CD14-positive monocyte (primary cell): ENCODE measurements around the gene ACVR1B. TPM values are rescaled to one million over a fixed set of nuclear protein-coding genes. Genes with fewer than 3 reads are reported as not detected.

ENCODE experiments used
- DNase-seq, 3 donors: peaks; one replicate each; pipeline ENCODE4 v3.0.0-alpha.2; 2011 to 2022
- H2AFZ ChIP-seq: 2 replicates; pipeline ENCODE4 v1.6.0; 2012; ENCODE audit warnings: mild to moderate bottlenecking, low read depth, low read length, inconsistent platforms; ENCODE audit not compliant: insufficient read depth, poor library complexity, severe bottlenecking
- H3K27ac ChIP-seq, 2 donors: 1 replicate in 1 of 2; 2 replicates in 1 of 2; pipeline ENCODE4 v1.5.1; 2012 to 2013; ENCODE audit warnings: low read length in 2 of 2, control low read depth in 1 of 2, inconsistent platforms in 1 of 2, low read depth in 1 of 2, mild to moderate bottlenecking in 1 of 2
- H3K27me3 ChIP-seq, 2 donors: one replicate each; pipeline versions ENCODE4 v1.6.0 to v1.6.1; 2011 to 2013; ENCODE audit warnings: low read length in 2 of 2; ENCODE audit not compliant: control insufficient read depth in 2 of 2, insufficient read depth in 2 of 2
- H3K36me3 ChIP-seq, 2 donors: replicated peaks in 1 of 2; 1 replicate in 1 of 2; 2 replicates in 1 of 2; pipeline versions ENCODE4 v1.5.1 to v1.6.1; 2012 to 2013; ENCODE audit warnings: low read length in 2 of 2, control low read depth in 1 of 2, inconsistent platforms in 1 of 2, mild to moderate bottlenecking in 1 of 2; ENCODE audit not compliant: insufficient read depth in 2 of 2, control insufficient read depth in 1 of 2
- H3K4me1 ChIP-seq, 2 donors: 1 replicate in 1 of 2; 2 replicates in 1 of 2; pipeline versions ENCODE4 v1.5.1 to v1.6.1; 2012 to 2013; ENCODE audit warnings: low read length in 2 of 2, control low read depth in 1 of 2, inconsistent platforms in 1 of 2, mild to moderate bottlenecking in 1 of 2, moderate library complexity in 1 of 2; ENCODE audit not compliant: insufficient read depth in 2 of 2, control insufficient read depth in 1 of 2
- H3K4me2 ChIP-seq: replicated peaks from 2 replicates; pipeline ENCODE3; 2012; ENCODE audit warnings: low read length, moderate library complexity, mild to moderate bottlenecking; ENCODE audit not compliant: poor library complexity, severe bottlenecking; ENCODE audit errors: extremely low read depth
- H3K4me3 ChIP-seq, 3 experiments: fragments of 200-600 bp in 1 of 3; sonication (generic) in 1 of 3; replicated peaks in 1 of 3; 1 replicate in 2 of 3; 2 replicates in 1 of 3; pipeline ENCODE4 v1.5.1; 2011 to 2013; ENCODE audit warnings: low read length in 3 of 3, mild to moderate bottlenecking in 3 of 3, control low read depth in 2 of 3, low read depth in 2 of 3, inconsistent platforms in 1 of 3, moderate library complexity in 1 of 3
- H3K79me2 ChIP-seq: 2 replicates; pipeline ENCODE4 v1.6.0; 2012; ENCODE audit warnings: mild to moderate bottlenecking, control low read depth, inconsistent platforms, low read length, moderate library complexity; ENCODE audit not compliant: insufficient read depth
- H3K9ac ChIP-seq: 2 replicates; pipeline ENCODE4 v1.6.0; 2017; ENCODE audit warnings: low read length, mild to moderate bottlenecking; ENCODE audit not compliant: insufficient read depth, poor library complexity, severe bottlenecking
- H3K9me3 ChIP-seq, 2 donors: replicated peaks in 1 of 2; 1 replicate in 1 of 2; 2 replicates in 1 of 2; pipeline versions ENCODE4 v1.5.1 to v1.6.1; 2012 to 2013; ENCODE audit warnings: low read length in 2 of 2, control low read depth in 1 of 2; ENCODE audit not compliant: control insufficient read depth in 1 of 2, insufficient read depth in 1 of 2
- H4K20me1 ChIP-seq: 2 replicates; pipeline ENCODE4 v1.6.0; 2012; ENCODE audit warnings: mild to moderate bottlenecking, low read length, control low read depth, moderate library complexity; ENCODE audit not compliant: insufficient read depth
- H3K27ac Mint-ChIP-seq, 7 donors: one replicate each; pipeline ENCODE4 v1.8.0; 2020; ENCODE audit warnings: mild to moderate bottlenecking in 7 of 7, mixed read lengths in 7 of 7, moderate library complexity in 6 of 7, inconsistent platforms in 2 of 7
- H3K27me3 Mint-ChIP-seq, 3 donors: one replicate each; pipeline ENCODE4 v1.8.0; 2021 to 2022; ENCODE audit warnings: low read depth in 3 of 3, mild to moderate bottlenecking in 3 of 3, mixed read lengths in 3 of 3, moderate library complexity in 3 of 3, inconsistent platforms in 1 of 3
- H3K36me3 Mint-ChIP-seq, 2 donors: one replicate each; pipeline ENCODE4 v1.8.0; 2020; ENCODE audit warnings: mixed read lengths in 2 of 2, inconsistent platforms in 1 of 2, mild to moderate bottlenecking in 1 of 2
- H3K4me1 Mint-ChIP-seq: one replicate; pipeline ENCODE4 v1.8.0; 2020; ENCODE audit warnings: mild to moderate bottlenecking, mixed read lengths
- H3K4me3 Mint-ChIP-seq, 2 donors: one replicate each; pipeline ENCODE4 v1.8.0; 2020; ENCODE audit warnings: mild to moderate bottlenecking in 2 of 2, mixed read lengths in 2 of 2, moderate library complexity in 1 of 2
- H3K9me3 Mint-ChIP-seq, 7 donors: one replicate each; pipeline ENCODE4 v1.8.0; 2020 to 2022; ENCODE audit warnings: mixed read lengths in 7 of 7, mild to moderate bottlenecking in 6 of 7, moderate library complexity in 6 of 7, inconsistent platforms in 2 of 7
- CTCF ChIP-seq: fragments of 200-600 bp; IDR thresholded peaks from one replicate; pipeline ENCODE4 v1.8.0; 2022; ENCODE audit warnings: antibody characterized with exemption, mild to moderate bottlenecking
- WGBS: methylation state at CpG from one replicate; pipeline ENCODE4 v1.1.5; 2013; ENCODE audit warnings: missing lambda C conversion rate; ENCODE audit not compliant: insufficient coverage; 5-methylcytosine and 5-hydroxymethylcytosine counted together
- intact Hi-C, 2 donors: fragments of 100-400 bp; cut with micrococcal nuclease; formaldehyde crosslinking; loops; one replicate each; pipeline versions ENCODE4 v1.15.0 to v1.15.1; 2023
- polyA plus RNA-seq, 3 donors: library from polyadenylated mRNA; depleted of rRNA in 1 of 3; unstranded in 2 of 3; stranded (reverse) in 1 of 3; fragments of 300-500 nt in 2 of 3; fragments of >200 nt in 1 of 3; fragmentation: Illumina TruSeq in 2 of 3; gene quantifications; 1 replicate in 2 of 3; 2 replicates in 1 of 3; pipeline ENCODE4 v1.2.3, GENCODE V29; 2012 to 2021

Gene ACVR1B
- polyA plus RNA-seq, 3 donors: 1.8 to 18.5 (median 3.9) TPM

- TF ChIP-seq CTCF: no peak
- H3K9me3 ChIP-seq: no peaks in the 10 kb centered on the region
- peaks cover 0 to 28% of the 10 kb centered on the region in 2 donors for H3K36me3 ChIP-seq
- H3K4me2 ChIP-seq: no peak overlapping the region
- no peak overlapping the region for H2AFZ ChIP-seq
- Mint-ChIP-seq H3K27ac (no peak overlapping the region), H3K36me3 (peaks cover 11 to 35% of the 10 kb centered on the region in 2 donors), H3K27me3 (peaks cover 1 to 9% (median 4%) of the 10 kb centered on the region in 3 donors), H3K4me1 (peaks cover 34% of the 10 kb centered on the region), H3K4me3 (no peak overlapping the region), H3K9me3 (no peaks in the 10 kb centered on the region)
- H3K27ac ChIP-seq: no peak overlapping the region
- intact Hi-C loops: no loop called here
- no peak overlapping the region for H3K4me3 ChIP-seq
- DNase-seq: no peak
- no peaks in the 10 kb centered on the region for H4K20me1 ChIP-seq
- peaks cover 34 to 38% of the 10 kb centered on the region in 2 donors for H3K4me1 ChIP-seq
- no peaks in the 10 kb centered on the region for H3K27me3 ChIP-seq
- no peak overlapping the region for H3K9ac ChIP-seq
- peaks cover 5% of the 10 kb centered on the region for H3K79me2 ChIP-seq
- WGBS: 96% methylated on average over 25 of the region's 28 CpGs
These were observed 36.4 kb upstream of the ACVR1B start for GRCh38 chr12:51915003-51915625.

- no peak for DNase-seq
- Histone ChIP-seq H4K20me1 (no peaks in the 10 kb centered on the region), H3K9ac (no peak overlapping the region), H3K4me1 (peaks cover 28 to 30% of the 10 kb centered on the region in 2 donors), H3K27ac (no peak overlapping the region), H3K4me3 (no peak overlapping the region), H3K36me3 (peaks cover 0 to 28% of the 10 kb centered on the region in 2 donors), H3K4me2 (no peak overlapping the region), H2AFZ (no peak overlapping the region), H3K79me2 (peaks cover 5% of the 10 kb centered on the region), H3K9me3 (no peaks in the 10 kb centered on the region), H3K27me3 (no peaks in the 10 kb centered on the region)
- intact Hi-C loops: no loop called here
- Mint-ChIP-seq H3K4me1 (peaks cover 28% of the 10 kb centered on the region), H3K27ac (no peak overlapping the region), H3K4me3 (no peak overlapping the region), H3K9me3 (no peaks in the 10 kb centered on the region), H3K27me3 (peaks cover 1 to 9% (median 4%) of the 10 kb centered on the region in 3 donors), H3K36me3 (peaks cover 16 to 40% of the 10 kb centered on the region in 2 donors)
- TF ChIP-seq CTCF: no peak
- 100% methylated on average over 11 of the region's 11 CpGs for WGBS
These were observed 35.5 kb upstream of the ACVR1B start for GRCh38 chr12:51915951-51916350.
